ENCODE results near the gene EPDR1.

EPDR1 gene

DNA sequence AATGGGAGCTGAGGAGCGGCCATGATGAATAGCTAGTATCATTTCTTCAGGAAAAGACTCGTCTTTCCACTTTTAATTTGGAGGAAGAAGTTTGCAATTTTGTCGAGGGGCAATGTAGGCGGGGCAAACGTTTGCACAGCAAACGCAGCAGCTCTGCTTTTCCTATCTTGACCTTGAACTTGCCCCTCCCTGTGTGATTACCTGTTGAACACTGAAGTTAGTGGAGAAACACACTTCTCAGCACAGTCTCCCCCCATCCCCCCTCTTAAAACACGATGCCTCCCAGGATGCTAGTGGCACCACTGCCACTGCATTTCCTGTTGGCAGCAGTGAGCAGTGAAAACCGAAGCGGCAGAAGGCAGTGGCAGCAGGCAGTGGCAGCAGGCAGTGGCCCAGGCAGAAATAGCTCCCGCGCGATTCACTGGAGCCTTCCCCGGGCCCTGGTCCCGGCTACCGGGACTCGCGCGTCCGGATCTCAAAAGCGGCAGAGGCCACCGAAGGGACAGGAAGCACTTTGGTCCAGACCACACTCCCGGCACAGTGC, at the start of gene EPDR1:
TSS of gene EPDR1 (plus strand) at position 336 of the 544 bp plus-strand sequence. CDS start 300 bp downstream, outside the sequence.
- peak; percentile 83 for DNase-seq

DNA sequence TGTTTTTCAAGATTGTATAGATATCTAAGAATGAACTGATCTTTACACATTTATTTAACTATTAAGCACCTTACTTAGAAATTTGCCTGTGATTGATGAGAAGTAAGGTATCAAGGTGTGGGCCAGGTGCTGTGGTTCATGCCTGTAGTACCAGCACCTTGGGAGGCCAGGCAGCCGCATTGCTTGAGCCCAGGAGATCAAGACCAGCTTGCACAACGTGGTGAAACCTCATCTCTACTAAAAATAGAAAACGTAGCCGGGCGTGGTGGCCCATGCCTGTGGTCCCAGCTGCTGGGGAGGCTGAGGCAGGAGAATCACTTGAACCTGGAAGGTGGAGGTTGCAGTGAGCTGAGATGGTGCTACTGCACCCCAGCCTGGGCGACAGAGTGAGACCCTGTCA, 38.4 kb upstream of the EPDR1 start:
- DNase-seq: no peak

DNA sequence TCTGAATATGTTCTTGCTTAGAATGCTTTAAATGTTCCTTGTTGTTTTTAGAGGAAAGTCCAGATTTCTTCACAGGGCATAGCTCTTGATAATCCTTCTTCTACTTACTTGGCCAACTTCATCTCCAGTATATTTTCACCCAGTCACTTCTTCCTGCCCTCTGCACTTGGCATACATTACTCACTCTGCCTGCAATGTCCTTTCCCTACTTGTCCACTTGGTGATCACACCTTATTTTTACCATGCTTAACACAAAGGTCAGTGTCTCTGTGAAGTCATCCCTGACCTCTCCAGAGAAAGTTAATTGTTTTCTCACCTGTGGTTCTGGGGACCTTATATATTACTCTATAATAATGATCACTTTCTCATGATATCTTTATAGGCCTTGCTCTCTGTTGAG, 27.1 kb upstream of the EPDR1 start:
- no peak for DNase-seq

DNA sequence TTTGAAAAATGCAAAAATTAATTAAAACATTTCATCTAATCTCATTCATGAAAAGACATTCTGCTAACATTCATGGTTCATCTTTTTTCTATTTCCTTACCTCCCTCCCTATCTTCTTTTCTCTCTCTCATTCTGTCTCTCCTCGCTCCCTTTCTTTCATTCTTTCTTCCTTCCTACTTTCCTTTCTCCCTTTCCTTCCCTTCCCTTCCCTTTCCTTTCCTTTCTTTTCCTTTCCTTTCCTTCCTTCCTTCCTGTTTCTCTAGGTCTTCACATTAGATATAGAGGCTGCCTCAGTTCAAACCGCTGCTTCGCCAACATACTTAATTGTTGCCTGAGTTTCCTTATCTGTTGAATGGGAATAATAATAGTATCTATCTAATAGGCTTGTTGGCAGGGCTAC, 25.8 kb upstream of the EPDR1 start:
- DNase-seq: no peak

DNA sequence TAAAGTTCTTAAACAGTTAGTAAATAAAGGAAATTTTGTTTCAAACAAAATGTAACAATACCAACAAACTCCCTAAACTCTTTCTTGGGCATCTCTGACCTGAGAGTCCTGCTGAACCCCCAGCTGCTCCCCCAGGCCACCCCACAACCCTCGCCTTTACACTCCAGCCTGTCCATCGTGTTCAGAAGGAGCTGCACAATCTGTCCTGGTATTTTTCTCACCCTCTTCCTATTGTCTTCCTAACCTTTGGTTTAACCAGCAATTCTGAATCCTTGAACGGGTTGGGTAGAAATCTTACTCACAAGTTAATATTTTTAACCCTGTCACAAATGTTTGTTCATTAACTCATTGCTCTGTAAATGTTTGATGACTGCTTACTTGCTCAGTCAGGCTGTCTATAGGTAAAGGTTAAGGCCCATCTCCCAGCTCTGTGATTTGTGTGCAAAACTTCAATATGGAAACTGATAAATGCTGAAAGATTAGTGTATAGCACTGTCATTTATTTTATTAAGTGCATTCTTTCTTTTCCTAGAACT, 20.7 kb upstream of the EPDR1 start:
- DNase-seq: no peak

DNA sequence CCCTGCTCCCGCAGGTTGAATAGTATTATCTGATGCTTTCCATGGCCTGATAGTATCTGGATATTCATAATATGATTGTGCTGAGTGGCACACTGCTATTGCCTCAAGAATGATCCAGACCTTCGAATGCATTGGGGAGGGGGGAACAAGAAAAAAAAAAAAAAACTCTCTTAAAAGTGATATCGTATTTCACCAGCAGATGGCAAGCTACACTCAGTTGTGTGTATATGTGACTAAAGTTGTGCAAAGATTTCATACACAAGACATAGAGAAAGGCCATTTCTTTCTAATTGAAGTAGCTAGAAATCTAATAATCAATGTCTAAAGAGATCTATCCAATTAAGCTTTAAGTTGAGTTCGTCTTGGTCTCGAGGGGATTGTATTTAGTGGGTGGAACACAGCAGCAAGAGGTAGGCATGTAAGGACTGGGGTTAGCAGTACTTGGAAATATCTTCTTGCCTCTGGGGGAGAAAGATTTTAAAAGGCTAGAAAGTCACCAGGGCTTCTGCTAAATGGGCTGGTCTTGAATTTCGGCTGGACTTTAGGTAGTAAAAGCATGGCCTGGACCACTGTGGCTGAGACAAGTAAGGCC, 19.1 kb upstream of the EPDR1 start:
- peak; percentile 19 for DNase-seq

DNA sequence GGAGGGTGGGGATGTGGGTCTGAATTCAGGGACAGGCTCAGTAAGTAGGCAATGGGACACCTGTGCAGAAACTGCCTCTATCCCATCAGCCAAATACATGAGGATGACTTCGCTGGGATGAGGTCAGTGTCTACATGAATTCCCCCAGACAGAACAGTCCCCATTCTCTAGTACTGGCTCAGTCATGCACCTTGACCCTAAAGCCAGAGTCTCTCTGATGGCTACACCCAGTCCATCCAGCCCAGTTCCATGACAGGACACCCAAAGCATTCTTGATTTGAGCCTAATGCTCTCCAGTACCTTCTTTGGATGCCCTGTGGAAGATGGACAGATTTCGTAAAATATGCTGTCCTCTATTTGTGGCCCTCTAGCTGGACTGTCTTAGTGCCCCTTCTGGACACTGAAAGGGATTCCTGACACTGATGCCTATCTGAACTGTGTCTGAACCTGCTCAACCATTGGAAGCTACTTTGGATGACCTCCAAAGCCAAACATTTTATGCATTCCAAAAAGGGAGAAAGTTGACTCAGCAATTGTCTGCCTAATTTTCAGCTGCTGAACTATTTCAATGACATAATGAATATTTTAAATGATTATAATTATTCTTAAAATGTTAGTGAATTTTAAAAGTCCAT, 18.4 kb upstream of the EPDR1 start:
- DNase-seq: no peak

DNA sequence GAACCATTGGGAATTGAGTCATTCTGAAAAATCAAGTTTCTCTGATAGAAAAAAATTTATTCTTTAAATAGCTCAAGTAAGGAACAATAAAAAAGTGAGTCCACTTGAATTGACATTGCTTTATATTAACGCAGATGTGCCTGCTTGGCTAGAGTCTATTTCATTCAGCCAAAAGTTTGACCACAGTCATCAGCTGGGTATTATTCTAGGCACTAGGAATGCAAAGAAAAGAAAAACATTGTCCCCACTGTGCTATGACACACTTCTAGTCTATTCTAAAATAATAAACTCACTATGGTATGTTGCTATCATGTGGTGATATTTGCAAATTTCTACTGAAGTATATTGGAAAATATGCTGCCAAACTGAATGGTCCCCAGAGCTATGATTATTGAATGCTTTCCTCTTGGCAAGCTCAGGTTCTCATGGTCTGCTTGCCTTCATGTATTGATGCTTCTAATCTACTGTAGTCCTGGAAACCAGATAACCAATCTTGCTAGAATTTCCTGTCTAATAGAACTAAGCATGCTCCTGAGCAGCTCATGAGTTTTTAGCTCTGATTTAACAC, 12.1 kb upstream of the EPDR1 start:
- DNase-seq: no peak

DNA sequence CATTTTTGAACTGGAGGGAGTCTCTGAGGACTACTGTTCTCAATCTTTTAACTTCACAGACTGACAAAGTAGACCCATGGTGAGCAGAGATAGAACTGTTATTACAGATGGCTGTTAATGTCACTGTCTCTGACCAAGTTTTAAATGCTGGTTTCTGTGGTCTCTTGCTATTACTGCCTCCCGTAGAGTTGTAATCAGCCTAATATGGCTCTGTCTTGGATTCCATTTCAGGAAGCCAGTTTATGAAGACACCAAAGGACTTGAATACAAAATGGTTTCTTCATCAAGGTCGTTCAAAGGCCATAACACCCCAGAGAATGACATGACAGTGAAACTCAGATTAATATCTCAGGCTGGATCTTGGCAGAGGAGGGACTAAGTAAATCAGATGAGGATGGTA, 7.7 kb upstream of the EPDR1 start:
- DNase-seq: no peak

DNA sequence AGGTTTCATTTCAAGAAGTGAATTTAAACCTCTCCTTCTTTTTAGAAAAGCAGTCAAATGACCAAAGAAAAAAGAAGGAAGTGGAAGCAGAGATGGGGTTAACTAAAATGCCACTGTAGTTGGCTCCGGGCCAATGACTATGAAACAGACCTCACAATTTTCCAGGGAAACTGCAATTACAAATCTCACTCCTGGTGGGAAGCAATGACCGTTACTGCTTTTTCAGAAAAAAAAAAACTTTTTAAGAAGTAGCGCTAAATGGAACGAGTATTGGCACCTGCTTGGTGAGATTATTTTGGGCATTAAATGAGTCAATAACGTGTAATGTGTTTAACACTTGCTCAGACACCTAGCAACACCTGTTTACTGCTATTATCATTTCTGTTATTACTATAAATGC, 5.0 kb upstream of the EPDR1 start:
- no peak for DNase-seq

DNA sequence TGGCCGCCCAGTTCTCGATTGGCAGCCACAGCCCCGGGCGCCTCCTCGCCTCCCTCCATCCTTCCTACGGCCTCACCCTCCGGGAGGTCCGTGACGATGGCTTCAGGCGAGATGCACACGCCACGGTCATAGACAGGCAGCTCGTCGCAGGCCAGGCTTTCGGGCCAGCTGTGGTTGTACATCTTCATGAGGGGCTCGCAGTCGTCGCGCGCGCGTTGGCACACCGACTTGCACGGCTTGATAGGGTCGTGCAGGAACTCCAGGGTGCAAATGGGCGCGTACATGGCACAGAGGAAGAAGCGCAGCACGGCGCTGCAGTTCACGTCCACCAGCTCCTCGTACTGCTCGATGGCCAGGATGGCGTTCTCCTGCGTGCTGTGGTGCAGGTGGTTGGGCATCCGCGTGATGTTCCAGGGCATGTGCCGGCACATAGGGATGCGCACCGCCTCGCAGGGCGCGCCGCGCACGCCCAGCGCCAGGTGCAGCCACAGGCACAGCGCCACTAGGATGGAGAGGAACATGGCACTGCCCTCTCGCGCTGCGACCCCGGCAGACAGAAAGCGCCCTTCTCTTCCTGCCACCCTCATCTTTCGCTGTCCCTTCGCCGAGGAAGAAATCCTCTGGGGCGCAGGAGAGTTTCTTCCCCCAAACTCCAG, 4.3 kb upstream of the EPDR1 start:
- DNase-seq: peak; percentile 59

DNA sequence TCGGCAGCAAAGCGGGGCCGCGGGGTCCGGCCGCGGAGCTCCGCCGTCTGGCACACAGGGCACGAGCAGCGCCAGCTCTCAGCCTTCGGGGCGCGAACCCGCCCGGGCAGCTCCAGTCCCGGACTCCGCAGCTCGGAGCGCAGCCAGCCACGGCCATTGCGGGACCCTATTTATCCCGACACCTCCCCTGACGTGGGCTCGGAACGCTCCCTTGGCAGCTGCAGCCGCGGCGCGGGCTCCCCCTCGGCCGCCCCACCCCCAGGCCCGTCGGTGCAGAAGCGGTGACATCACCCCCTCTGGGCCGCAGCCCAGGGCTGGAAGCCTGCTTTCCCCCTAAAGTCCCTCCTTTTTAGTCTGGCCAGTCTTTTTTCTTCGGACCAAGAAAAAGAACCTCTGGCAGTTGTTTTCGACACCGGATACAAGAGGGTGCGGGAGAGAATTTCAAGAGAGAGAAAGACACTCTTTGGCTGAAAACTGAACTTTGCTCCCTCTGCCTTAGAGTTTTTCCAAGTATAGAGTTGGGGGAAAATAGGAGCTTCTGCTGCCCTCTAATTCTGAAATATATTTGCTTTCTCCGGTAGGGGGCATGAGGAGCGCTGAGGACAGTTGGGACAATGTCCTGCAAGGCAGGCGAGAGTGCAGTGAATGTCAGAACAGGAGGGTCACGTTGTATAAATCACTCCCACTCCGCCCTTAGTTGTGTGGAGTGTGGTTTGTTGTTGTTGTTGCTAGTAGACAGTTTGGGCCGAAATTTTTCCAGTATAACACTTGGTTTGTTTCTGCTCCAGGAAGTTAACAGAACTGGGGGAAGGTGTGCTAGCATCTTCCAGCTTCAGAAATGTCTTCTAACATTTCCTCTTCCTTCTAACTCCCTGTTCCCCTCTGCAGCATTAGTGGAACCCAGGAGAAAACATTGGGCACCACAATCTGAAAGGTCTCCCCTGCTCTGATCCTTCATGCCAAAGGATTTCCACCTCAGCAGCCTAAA, 3.5 kb upstream of the EPDR1 start, which contains the start of gene SFRP4:
TSS of gene SFRP4 (minus strand) at position 145 of the 988 bp plus-strand sequence. CDS start 280 bp downstream, outside the sequence.
- DNase-seq: peak; percentile 53

DNA sequence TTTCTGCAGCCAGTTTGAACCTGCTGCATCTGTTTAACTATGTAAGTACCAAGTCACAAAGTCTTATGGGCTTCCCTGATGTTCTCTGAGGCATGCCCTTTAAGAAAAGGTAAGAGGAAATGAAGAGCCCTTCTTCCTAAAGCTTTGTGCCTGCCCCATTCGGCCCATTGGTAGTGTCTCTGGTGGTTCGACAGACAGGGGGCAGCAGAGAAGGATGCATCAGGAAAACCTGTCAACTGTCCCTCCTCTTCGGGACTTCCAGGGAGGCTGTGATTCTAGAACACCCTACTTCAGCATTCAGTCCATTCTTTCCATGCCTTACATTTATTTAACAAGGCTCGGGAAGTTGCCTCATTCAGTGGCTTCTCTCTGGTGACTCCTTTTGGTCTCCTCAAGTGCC, 1.9 kb upstream of the EPDR1 start:
- no peak for DNase-seq

DNA sequence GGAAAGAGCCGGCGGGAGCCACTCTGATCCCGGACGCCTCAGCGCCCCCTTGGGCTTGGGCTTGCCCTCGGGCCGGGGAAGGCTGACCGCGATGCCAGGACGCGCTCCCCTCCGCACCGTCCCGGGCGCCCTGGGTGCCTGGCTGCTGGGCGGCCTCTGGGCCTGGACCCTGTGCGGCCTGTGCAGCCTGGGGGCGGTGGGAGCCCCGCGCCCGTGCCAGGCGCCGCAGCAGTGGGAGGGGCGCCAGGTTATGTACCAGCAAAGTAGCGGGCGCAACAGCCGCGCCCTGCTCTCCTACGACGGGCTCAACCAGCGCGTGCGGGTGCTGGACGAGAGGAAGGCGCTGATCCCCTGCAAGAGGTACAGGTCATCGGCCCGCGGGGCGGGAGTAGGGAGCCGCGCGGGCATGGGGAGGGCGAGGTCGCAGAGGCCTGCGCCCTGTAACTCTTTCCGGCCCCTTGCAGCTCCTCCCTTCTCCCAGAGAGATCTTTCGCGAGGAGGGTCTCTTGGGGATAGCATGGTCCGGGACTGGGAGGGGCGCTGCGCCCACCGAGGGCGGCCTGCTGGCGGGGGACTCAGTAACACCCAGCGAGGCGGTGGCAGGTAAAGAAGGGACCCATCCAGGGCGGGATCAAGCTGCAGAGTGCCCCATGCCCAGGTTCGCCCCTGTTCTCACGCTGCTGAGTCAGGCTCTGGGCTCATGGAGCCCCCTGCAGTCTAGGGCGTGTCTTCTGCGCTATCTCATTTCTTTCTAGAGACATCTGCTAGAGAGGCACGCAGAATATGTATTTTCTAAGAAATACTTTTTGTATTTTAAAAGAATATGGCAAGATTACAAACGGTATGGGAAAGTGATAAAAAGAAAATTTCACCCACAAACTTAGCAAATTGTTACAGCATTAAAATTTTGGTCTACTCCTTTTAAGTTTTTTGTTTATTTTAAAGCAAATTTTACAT, 687 bp downstream of the EPDR1 start:
- DNase-seq: peak; percentile 58

DNA sequence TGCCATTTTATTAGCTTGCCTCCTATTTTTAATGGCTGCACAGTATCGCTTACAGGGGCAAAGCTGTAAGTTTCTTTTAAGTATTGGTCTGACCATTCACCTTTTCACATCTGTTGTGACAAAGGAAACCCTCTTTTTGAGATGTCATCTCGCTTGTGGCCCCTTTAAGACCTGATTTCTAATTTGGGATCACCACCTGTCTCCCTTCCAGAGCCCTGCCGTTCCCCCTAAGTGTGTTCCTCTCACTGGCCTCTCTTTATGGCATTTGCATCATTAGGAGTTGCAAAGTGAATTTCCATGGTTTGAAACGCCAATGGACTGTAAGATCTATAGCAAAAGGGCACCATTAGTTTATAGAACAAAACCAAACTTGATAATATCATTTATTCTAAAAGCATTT, 1.4 kb downstream of the EPDR1 start:
- DNase-seq: no peak

DNA sequence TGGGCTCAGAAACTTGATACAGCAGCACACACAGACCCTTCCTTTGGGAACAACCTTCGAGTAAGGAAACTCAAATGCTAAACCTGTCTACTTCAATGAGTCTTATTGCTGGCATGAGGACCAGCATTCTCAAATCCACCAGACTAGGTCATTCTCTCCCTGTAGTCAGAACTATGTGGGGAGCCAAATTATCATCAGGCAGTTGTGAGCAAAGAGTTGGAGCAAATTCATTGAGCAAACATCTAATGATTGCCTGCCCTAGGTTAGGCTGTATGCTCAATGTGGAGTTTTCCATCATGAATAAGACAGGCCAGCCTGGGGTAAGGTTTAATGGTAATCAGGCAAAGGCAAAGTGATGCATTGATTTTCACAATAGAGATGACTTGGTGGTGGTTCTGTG, 3.6 kb downstream of the EPDR1 start:
- no peak for DNase-seq

DNA sequence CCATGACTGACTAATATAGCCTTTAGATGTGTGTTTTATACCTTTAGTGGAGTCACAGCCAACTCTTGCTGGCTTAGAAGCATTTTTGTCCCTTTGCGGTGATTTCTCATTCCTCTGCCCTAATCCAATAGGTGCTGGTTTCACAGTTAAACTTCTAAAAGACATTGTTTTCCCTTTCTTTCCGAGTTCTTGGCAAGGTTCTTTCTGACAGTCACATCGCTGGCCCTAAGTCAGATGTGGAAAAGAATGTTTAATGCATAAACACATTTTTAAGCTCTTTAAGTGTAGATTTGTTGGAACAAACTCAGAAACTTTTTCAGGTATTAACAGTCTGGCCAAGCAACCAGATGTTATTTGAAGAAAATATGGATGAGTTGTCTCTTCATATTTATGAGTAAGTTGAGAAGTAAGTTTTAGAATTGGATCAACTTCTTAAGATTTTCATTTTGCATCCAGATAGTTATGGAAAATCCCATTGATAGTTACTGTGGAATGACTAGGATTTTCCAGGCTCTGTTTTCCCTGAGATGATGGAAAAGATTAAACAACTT, 4.1 kb downstream of the EPDR1 start:
- DNase-seq: no peak

DNA sequence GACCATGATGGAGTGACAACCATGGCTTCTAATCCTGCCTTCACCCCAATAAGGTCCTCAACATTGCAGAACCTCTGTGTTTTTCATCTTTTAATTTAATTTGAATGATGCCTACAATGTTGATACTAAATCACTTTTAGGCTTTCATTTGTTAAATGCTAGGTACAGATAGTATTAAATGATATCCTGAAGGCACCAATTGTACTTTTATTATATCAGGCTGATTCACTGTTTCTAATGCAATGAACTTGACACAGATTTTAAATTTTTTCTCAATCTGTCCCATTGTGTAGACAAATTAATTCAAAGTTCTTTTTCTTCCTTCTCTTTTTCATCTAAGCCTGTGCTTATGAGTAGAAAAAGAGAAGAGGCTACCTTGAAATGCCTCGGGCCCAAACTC, 5.2 kb downstream of the EPDR1 start:
- DNase-seq: no peak

DNA sequence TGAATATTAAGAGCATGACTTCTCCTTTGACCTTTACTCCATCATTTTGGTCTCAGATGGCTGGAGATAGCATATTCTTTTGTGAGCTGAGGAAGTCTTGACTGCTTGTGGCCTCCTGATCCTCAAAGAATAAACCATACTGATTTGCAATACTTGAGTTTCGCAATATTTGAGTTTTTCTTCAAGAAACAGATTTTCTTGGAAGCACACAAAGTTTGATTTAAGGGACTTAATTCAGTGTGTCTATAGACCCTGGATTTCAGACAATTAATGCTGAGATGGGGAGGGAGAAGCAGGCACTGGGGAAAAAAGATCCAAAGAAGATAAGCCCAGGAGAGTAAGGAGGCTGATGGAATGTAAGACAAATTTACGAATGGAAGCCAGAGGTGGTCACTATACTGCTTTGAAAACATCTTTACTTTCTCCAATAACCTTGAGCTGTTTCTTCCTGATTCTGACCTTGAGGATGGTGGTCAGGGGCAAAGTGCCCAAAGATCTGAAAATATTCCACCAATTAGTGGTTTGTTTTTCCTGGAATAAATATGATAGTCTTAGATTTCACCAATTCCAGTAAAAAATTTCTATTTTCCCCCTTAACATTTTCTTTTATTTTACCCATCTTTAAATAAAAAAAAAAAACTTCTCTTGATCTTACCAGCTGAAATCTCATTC, 7.5 kb downstream of the EPDR1 start:
- DNase-seq: no peak

DNA sequence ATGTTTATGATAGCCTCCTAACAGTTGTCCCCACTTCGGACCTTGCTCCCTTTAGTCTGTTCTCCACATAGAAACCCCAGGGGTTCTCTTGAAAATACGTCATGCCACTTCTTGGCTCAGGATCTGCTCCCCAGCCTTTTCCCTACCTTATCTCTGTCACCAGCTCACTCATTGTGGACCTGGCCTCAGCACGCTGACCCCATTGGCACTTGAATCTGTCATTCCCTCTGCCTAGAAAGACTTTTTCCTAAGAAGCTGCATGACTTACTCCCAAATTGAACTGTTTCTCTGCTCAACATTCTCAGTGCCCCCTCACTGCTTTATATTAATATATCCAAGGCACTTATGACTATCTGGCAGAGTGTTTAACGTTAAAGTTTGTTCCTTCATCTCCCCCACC, 8.4 kb downstream of the EPDR1 start:
- DNase-seq: no peak
